Measurements from ENCODE around the gene SSNA1. TPM values are rescaled to one million over a fixed set of nuclear protein-coding genes. Genes with fewer than 3 reads are reported as not detected.

The SSNA1 gene
- total RNA-seq, 6 experiments from 2014 or later = 21.5 to 53.3 (median 25.5) TPM

DNA sequence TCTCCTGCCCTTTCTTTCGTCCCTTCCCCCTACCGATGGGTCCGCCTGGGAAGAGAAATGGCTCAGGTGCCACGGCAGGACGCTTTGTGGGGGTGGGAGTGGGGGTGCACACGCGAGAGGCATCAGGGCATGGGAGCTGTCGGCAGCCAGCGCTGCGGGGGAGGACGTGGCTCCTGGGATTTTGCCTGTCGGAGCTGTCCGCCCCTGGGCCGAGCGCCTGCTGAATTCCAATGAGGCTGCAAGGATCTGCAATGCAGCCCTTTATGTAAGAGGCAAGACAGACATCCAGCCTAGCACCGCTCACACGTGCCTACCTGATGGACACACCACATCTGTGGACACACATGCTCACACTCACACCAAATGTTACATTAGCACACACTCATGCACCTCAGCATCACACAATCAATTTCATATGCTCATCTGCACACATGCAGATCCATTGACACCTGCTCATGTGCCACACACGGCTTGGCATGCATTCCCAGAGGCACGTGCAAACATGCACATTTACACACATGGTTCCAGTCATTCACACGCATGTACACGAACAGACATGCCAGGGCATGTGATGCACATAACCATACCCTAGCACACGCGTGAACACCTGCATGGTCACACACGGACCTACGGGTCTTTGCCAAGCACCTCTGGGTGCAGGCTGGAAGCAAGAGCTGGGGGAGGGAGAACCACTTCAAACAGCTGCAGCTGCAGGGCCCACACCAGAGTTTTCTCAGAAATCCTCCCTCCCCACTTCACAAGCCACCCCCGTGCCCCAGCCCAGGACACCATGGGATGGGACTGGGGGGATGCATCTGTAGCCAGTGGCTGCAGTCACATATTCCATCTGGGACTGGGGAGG, 48.1 kb upstream of the SSNA1 start:
- no peaks in the 10 kb centered on the region for H3K9me3 ChIP-seq
- ATAC-seq (no peak), DNase-seq (no peak)
- H3K4me3 ChIP-seq = no peak overlapping the region
- TF ChIP-seq POLR2A (IDR thresholded peaks at IDR 0.05) (no peak), CTCF (IDR thresholded peaks at IDR 0.05) (no peak)
- H3K36me3 ChIP-seq = no peaks in the 10 kb centered on the region
- H3K4me1 ChIP-seq = no peaks in the 10 kb centered on the region
- H3K27me3 ChIP-seq = peaks cover 0 to 10% of the 10 kb centered on the region in 2 donors
- no peak overlapping the region for H3K27ac ChIP-seq
- 45% methylated on average over 14 of the region's 26 CpGs for WGBS (ENCODE audit: insufficient coverage, low coverage, low lambda C conversion rate, missing lambda C conversion rate)
- intact Hi-C loops (cut with DNase I) = no loop called here

DNA sequence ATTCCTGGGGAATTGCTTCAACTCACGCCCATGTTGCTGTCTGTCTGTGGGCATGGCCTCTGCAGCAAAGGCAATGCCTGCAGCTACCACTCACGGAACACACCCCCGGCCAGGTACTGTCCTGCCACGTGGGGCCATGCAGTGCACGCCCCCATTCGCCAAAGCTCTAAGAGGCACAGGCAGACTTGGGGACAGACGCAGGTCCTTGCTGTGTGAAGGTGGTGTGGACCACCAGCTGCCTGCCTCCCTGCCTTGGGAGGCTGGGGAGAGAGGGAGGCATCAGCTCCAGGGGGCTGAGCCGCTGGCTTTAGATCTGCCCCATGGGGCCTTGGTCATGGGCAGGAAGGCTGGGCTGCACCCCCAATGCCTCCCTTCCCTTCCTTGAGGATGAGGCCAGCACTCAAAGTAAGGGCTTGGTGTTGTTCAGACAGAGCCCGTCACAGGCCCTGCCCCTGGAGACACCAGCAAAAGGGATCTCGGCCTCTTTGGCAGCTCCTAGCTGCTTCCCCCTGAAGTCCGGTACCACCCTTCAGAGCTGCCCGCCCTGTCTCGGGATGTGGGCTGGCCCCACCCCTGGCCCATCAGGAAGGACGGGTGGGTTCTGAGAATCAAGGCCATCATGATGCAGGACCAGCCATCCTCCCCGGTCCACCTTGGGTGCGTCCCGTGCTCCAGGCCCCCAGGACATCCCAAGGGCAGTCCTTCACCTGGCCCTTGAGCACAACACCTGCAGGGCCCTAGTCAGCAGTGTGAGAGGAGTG, 47.2 kb upstream of the SSNA1 start:
- H3K27me3 ChIP-seq = peaks cover 0 to 10% of the 10 kb centered on the region in 2 donors
- 40% methylated on average over 2 of the region's 17 CpGs for WGBS (ENCODE audit: insufficient coverage, low coverage, low lambda C conversion rate, missing lambda C conversion rate)
- DNase-seq (no peak), ATAC-seq (no peak)
- TF ChIP-seq POLR2A (IDR thresholded peaks at IDR 0.05) (no peak), CTCF (IDR thresholded peaks at IDR 0.05) (no peak)
- no peaks in the 10 kb centered on the region for H3K9me3 ChIP-seq
- no peak overlapping the region for H3K27ac ChIP-seq
- no peak overlapping the region for H3K4me3 ChIP-seq
- H3K4me1 ChIP-seq = no peaks in the 10 kb centered on the region
- no peaks in the 10 kb centered on the region for H3K36me3 ChIP-seq
- intact Hi-C loops (cut with DNase I) = no loop called here

DNA sequence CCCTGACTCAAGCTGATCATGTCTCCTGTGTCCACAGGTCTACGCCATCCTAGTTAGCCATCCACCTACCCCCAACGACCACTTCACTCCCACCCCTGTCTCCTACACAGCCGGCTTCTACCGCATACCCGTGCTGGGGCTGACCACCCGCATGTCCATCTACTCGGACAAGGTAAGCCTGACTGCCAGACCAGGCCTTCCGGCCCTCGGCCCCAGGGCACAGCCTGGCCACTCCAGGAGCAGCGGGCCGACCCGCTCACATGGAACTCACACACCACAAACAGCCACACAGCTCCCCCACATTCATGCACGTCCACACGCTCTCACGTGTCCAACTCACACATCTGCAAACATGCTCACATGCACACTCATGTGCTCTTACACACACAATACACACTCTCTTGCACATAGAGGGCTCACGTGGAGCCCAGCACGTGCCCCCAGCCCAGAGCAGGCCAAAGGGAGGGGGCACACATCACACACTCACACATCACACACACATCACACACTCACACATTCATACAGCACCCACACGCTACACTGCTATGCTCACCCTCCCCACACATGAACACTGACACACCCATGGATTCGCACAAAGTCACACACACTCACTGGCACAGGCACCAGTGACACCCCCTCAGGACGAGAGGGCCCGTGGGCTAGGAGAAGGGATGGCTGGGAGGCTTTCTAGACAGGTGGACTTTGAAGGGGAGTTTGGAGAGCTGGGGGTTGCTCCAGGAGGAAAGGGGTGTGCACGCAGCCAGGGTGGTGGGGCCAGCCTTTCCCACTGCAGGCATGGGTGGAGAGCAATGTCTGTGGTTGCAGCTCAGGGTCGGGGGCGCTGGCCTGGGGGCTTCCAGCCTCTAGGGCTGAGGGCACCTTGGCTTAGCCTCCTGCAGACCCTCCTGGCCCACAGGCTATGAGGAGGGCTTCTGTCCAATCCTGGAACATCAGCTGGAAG, 46.2 kb upstream of the SSNA1 start:
- Histone ChIP-seq H3K27ac (no peak overlapping the region), H3K4me3 (no peak overlapping the region), H3K9me3 (no peaks in the 10 kb centered on the region), H3K4me1 (no peaks in the 10 kb centered on the region), H3K36me3 (no peaks in the 10 kb centered on the region), H3K27me3 (peaks cover 0 to 14% of the 10 kb centered on the region in 2 donors)
- TF ChIP-seq CTCF (IDR thresholded peaks at IDR 0.05) (no peak), POLR2A (IDR thresholded peaks at IDR 0.05) (no peak)
- intact Hi-C loops (cut with DNase I) = no loop called here
- DNase-seq = peak in 1 of 3 donors; percentile 44
- no peak for ATAC-seq
- whole genome bisulfite sequencing (ENCODE audit: insufficient coverage, low coverage, low lambda C conversion rate, missing lambda C conversion rate) = 52% methylated on average over 13 of the region's 24 CpGs

- DNase-seq = no peak
- Histone ChIP-seq H3K27ac (no peak overlapping the region), H3K4me1 (no peaks in the 10 kb centered on the region), H3K9me3 (no peaks in the 10 kb centered on the region), H3K4me3 (no peak overlapping the region), H3K27me3 (peaks cover 0 to 10% of the 10 kb centered on the region in 2 donors), H3K36me3 (no peaks in the 10 kb centered on the region)
- TF ChIP-seq POLR2A (IDR thresholded peaks at IDR 0.05) = no peak
- no peak for ATAC-seq
- intact Hi-C loops (cut with DNase I) = no loop called here
- 33% methylated on average over 1 of the region's 4 CpGs for WGBS (ENCODE audit: insufficient coverage, low coverage, low lambda C conversion rate, missing lambda C conversion rate)
Observed at GRCh38 chr9:137143459-137143858, 45.0 kb upstream of the SSNA1 start.
